GM19099 (cell line): ENCODE data around the gene SLAIN2.
A peak's percentile ranks its signal among the peaks of the same experiment; 100 is the strongest.

Experiments
- POLR2A ChIP-seq: IDR thresholded peaks from 3 replicates; pipeline ENCODE4 v1.6.1; 2011; ENCODE audit warnings: low read depth; ENCODE audit not compliant: insufficient read length; ENCODE audit errors: extremely low read depth

The SLAIN2 gene

GRCh38 chr4:48340965-48341775 lies at the start of gene SLAIN2:
Gene SLAIN2 (plus strand): TSS chr4:48341529. CDS start chr4:48341740, 211 bp downstream.
- TF ChIP-seq POLR2A, result peak; percentile 96

GRCh38 chr4:48295116-48295515 lies 46.2 kb upstream of the SLAIN2 start:
- no peak for TF ChIP-seq POLR2A

- TF ChIP-seq POLR2A, result no peak
Measured at GRCh38 chr4:48296365-48296764, 45.0 kb upstream of the SLAIN2 start.

GRCh38 chr4:48297256-48297846 lies 44.0 kb upstream of the SLAIN2 start:
- no peak for TF ChIP-seq POLR2A

GRCh38 chr4:48299560-48299959 lies 41.8 kb upstream of the SLAIN2 start:
- no peak for TF ChIP-seq POLR2A

- no peak for TF ChIP-seq POLR2A
Measured at GRCh38 chr4:48300004-48300403, 41.3 kb upstream of the SLAIN2 start.

GRCh38 chr4:48305508-48305907 lies 35.8 kb upstream of the SLAIN2 start:
- no peak for TF ChIP-seq POLR2A

GRCh38 chr4:48307528-48307927 lies 33.8 kb upstream of the SLAIN2 start:
- TF ChIP-seq POLR2A, result no peak

GRCh38 chr4:48308901-48309300 lies 32.4 kb upstream of the SLAIN2 start:
- no peak for TF ChIP-seq POLR2A

- no peak for TF ChIP-seq POLR2A
Measured at GRCh38 chr4:48311896-48312295, 29.4 kb upstream of the SLAIN2 start.

GRCh38 chr4:48315728-48316630 lies 25.4 kb upstream of the SLAIN2 start:
- TF ChIP-seq POLR2A, result no peak

GRCh38 chr4:48321312-48321711 lies 20.0 kb upstream of the SLAIN2 start:
- no peak for TF ChIP-seq POLR2A

GRCh38 chr4:48322063-48322462 lies 19.3 kb upstream of the SLAIN2 start:
- no peak for TF ChIP-seq POLR2A

GRCh38 chr4:48324281-48324680 lies 17.0 kb upstream of the SLAIN2 start:
- no peak for TF ChIP-seq POLR2A

GRCh38 chr4:48329193-48329592 lies 12.1 kb upstream of the SLAIN2 start:
- no peak for TF ChIP-seq POLR2A
